ENCODE results near the gene EIF3L.

GRCh38 chr22:37806409-37807333 is 42.5 kb upstream of the EIF3L start:
- TF ChIP-seq CTCF (IDR thresholded peaks at IDR 0.05; ENCODE audit: extremely low read depth in 1 of 2, insufficient read depth in 1 of 2, low read depth in 1 of 2, low read length in 2 of 2) (no peak), JUN (IDR thresholded peaks at IDR 0.05; ENCODE audit: borderline replicate concordance, insufficient read depth, insufficient read length, low read depth) (no peak), POLR2A (IDR thresholded peaks at IDR 0.05; ENCODE audit: low read depth, low read length) (no peak), EZH2 (IDR thresholded peaks at IDR 0.05; ENCODE audit: borderline replicate concordance, low read depth, low read length, severe bottlenecking) (no peak), MYC (IDR thresholded peaks at IDR 0.05; ENCODE audit: low read depth, low read length) (no peak), POLR2AphosphoS5 (IDR thresholded peaks at IDR 0.05; ENCODE audit: insufficient read depth, low read depth, low read length) (no peak), MAX (IDR thresholded peaks at IDR 0.05; ENCODE audit: insufficient read depth, insufficient read length) (no peak), GATA2 (IDR thresholded peaks at IDR 0.05; ENCODE audit: insufficient read depth, insufficient read length, low read depth, low read length) (no peak), FOS (IDR thresholded peaks at IDR 0.05; ENCODE audit: borderline replicate concordance, insufficient read depth, low read length) (no peak)

Data from endothelial cell of umbilical vein (primary cell).